CD4-positive, alpha-beta memory T cell (primary cell): ENCODE measurements around the gene PLK2. TPM values are rescaled to one million over a fixed set of nuclear protein-coding genes. Genes with fewer than 3 reads are reported as not detected.

ENCODE experiments used
- CTCF ChIA-PET: fragments of 350-600 bp; sonication (Branson Sonifier 250); formaldehyde crosslinking; loops from one replicate; lab custom pipeline; 2021; ENCODE audit warnings: inconsistent platforms; ENCODE audit not compliant: partially characterized antibody; lab: Charles Lee
- POLR2A ChIA-PET: fragments of 350-600 bp; sonication (Branson Sonifier 250); formaldehyde crosslinking; loops from one replicate; lab custom pipeline; 2021; ENCODE audit not compliant: partially characterized antibody; lab: Charles Lee
- DNase-seq, 5 donors: peaks; one replicate each; pipeline versions ENCODE4 v3.0.0 to v3.0.0-alpha.2; 2020 to 2022; ENCODE audit warnings: mixed read lengths in 1 of 5
- H3K27ac ChIP-seq: one replicate; pipeline ENCODE4 v1.7.0; 2013; ENCODE audit warnings: low read depth, low read length
- H3K27me3 ChIP-seq: 2 replicates; pipeline ENCODE4 v1.7.0; 2013; ENCODE audit warnings: mild to moderate bottlenecking, low read length, moderate library complexity; ENCODE audit not compliant: insufficient read depth
- H3K36me3 ChIP-seq: 2 replicates; pipeline ENCODE4 v1.7.0; 2013; ENCODE audit warnings: mild to moderate bottlenecking, low read length, moderate library complexity; ENCODE audit not compliant: insufficient read depth
- H3K4me1 ChIP-seq: 2 replicates; pipeline ENCODE4 v1.7.0; 2013; ENCODE audit warnings: mild to moderate bottlenecking, low read length, moderate library complexity; ENCODE audit not compliant: insufficient read depth
- H3K4me3 ChIP-seq, 2 donors: one replicate each; pipeline ENCODE4 v1.7.0; 2013; ENCODE audit warnings: low read length in 2 of 2, mild to moderate bottlenecking in 1 of 2
- H3K9me3 ChIP-seq, 2 donors: one replicate each; pipeline ENCODE4 v1.7.0; 2013; ENCODE audit warnings: low read length in 2 of 2, control low read depth in 1 of 2; ENCODE audit not compliant: control insufficient read depth in 1 of 2
- H3K27ac Mint-ChIP-seq, 7 donors: one replicate each; pipeline ENCODE4 v1.8.0; 2020 to 2021; ENCODE audit warnings: mixed read lengths in 7 of 7, mild to moderate bottlenecking in 6 of 7, inconsistent platforms in 3 of 7, moderate library complexity in 3 of 7
- H3K27me3 Mint-ChIP-seq, 2 donors: one replicate each; pipeline ENCODE4 v1.8.0; 2020 to 2021; ENCODE audit warnings: mixed read lengths in 2 of 2
- H3K36me3 Mint-ChIP-seq, 2 donors: one replicate each; pipeline ENCODE4 v1.8.0; 2020 to 2021; ENCODE audit warnings: mixed read lengths in 2 of 2, inconsistent platforms in 1 of 2, mild to moderate bottlenecking in 1 of 2
- H3K4me1 Mint-ChIP-seq, 4 donors: one replicate each; pipeline ENCODE4 v1.8.0; 2020 to 2021; ENCODE audit warnings: mixed read lengths in 4 of 4, mild to moderate bottlenecking in 1 of 4
- H3K4me3 Mint-ChIP-seq, 8 donors: one replicate each; pipeline ENCODE4 v1.8.0; 2020 to 2021; ENCODE audit warnings: mixed read lengths in 8 of 8, mild to moderate bottlenecking in 7 of 8, moderate library complexity in 6 of 8, inconsistent platforms in 3 of 8
- H3K9me3 Mint-ChIP-seq, 8 donors: one replicate each; pipeline ENCODE4 v1.8.0; 2020 to 2021; ENCODE audit warnings: mixed read lengths in 8 of 8, mild to moderate bottlenecking in 5 of 8, inconsistent platforms in 3 of 8, moderate library complexity in 1 of 8
- intact Hi-C: fragments of 100-400 bp; cut with micrococcal nuclease; formaldehyde crosslinking; loops from one replicate; pipeline ENCODE4 v1.15.1; 2023
- polyA plus RNA-seq, 2 donors: library from polyadenylated mRNA; unstranded; fragments of 300-500 nt; fragmentation: Illumina TruSeq; gene quantifications; one replicate each; pipeline ENCODE4 v1.2.3, GENCODE V29; 2021
- total RNA-seq, 2 experiments: library from RNA; stranded (reverse); gene quantifications; one replicate each; pipeline ENCODE4 v1.2.3, GENCODE V29; 2021

The PLK2 gene
- total and polyA plus RNA-seq, 4 experiments from 2014 or later: 2.2 to 8.2 (median 6.4) TPM

GRCh38 chr5:58501778-58502417 is 42.0 kb upstream of the PLK2 start:
- POLR2A ChIA-PET: no interaction called here
- H3K4me3 Mint-ChIP-seq: no peak overlapping the region
- H3K36me3 Mint-ChIP-seq: no peaks in the 10 kb centered on the region
- DNase-seq: no peak
- no peak overlapping the region for H3K4me3 ChIP-seq
- intact Hi-C loops: no loop called here
- peaks cover 0 to 3% (median 0%) of the 10 kb centered on the region in 8 donors for H3K9me3 Mint-ChIP-seq
- no peaks in the 10 kb centered on the region for H3K4me1 ChIP-seq
- no peaks in the 10 kb centered on the region for H3K27me3 ChIP-seq
- CTCF ChIA-PET: no interaction called here
- no peak overlapping the region for H3K27ac ChIP-seq
- no peak overlapping the region for H3K27ac Mint-ChIP-seq
- H3K4me1 Mint-ChIP-seq: peaks cover 0 to 5% (median 3%) of the 10 kb centered on the region in 4 donors
- peaks cover 14 to 20% of the 10 kb centered on the region in 2 donors for H3K27me3 Mint-ChIP-seq
- H3K36me3 ChIP-seq: no peaks in the 10 kb centered on the region
- no peaks in the 10 kb centered on the region for H3K9me3 ChIP-seq

- ChIA-PET POLR2A (no interaction called here), CTCF (no interaction called here)
- no peak for DNase-seq
- intact Hi-C loops: no loop called here
- Mint-ChIP-seq H3K27ac (no peak overlapping the region), H3K36me3 (no peaks in the 10 kb centered on the region), H3K4me3 (no peak overlapping the region), H3K9me3 (peaks cover 0 to 3% (median 0%) of the 10 kb centered on the region in 8 donors), H3K27me3 (peaks cover 7 to 18% of the 10 kb centered on the region in 2 donors), H3K4me1 (peaks cover 0 to 5% (median 3%) of the 10 kb centered on the region in 4 donors)
- H3K27ac ChIP-seq: no peak overlapping the region
- no peaks in the 10 kb centered on the region for H3K36me3 ChIP-seq
- H3K4me3 ChIP-seq: no peak overlapping the region
- H3K9me3 ChIP-seq: no peaks in the 10 kb centered on the region
- no peaks in the 10 kb centered on the region for H3K27me3 ChIP-seq
- H3K4me1 ChIP-seq: no peaks in the 10 kb centered on the region
These were observed 40.1 kb upstream of the PLK2 start for GRCh38 chr5:58499941-58500340.

- Histone ChIP-seq H3K4me3 (no peak overlapping the region), H3K27me3 (no peaks in the 10 kb centered on the region), H3K27ac (no peak overlapping the region), H3K36me3 (no peaks in the 10 kb centered on the region), H3K9me3 (no peaks in the 10 kb centered on the region), H3K4me1 (no peaks in the 10 kb centered on the region)
- H3K27ac Mint-ChIP-seq: no peak overlapping the region
- H3K27me3 Mint-ChIP-seq: peaks cover 7 to 14% of the 10 kb centered on the region in 2 donors
- H3K9me3 Mint-ChIP-seq: peaks cover 0 to 3% (median 0%) of the 10 kb centered on the region in 8 donors
- peaks cover 0 to 5% (median 3%) of the 10 kb centered on the region in 4 donors for H3K4me1 Mint-ChIP-seq
- intact Hi-C loops: no loop called here
- DNase-seq: no peak
- POLR2A ChIA-PET: no interaction called here
- no peak overlapping the region for H3K4me3 Mint-ChIP-seq
- CTCF ChIA-PET: no interaction called here
- H3K36me3 Mint-ChIP-seq: no peaks in the 10 kb centered on the region
These were observed 39.3 kb upstream of the PLK2 start for GRCh38 chr5:58499231-58499630.

- H3K4me3 ChIP-seq: no peak overlapping the region
- no peak for DNase-seq
- no peak overlapping the region for H3K4me3 Mint-ChIP-seq
- no peaks in the 10 kb centered on the region for H3K36me3 Mint-ChIP-seq
- ChIA-PET POLR2A (no interaction called here), CTCF (interaction anchor here (0.6 to 0.7 kb wide), 2 partner anchors 10 to 784 kb away, joined by 3 read pairs; no protein-coding TSS in a partner anchor)
- H3K36me3 ChIP-seq: no peaks in the 10 kb centered on the region
- no peak overlapping the region for H3K27ac ChIP-seq
- peaks cover 0 to 3% (median 0%) of the 10 kb centered on the region in 8 donors for H3K9me3 Mint-ChIP-seq
- no peaks in the 10 kb centered on the region for H3K4me1 ChIP-seq
- H3K9me3 ChIP-seq: no peaks in the 10 kb centered on the region
- H3K27me3 Mint-ChIP-seq: peaks cover 7 to 14% of the 10 kb centered on the region in 2 donors
- no peaks in the 10 kb centered on the region for H3K27me3 ChIP-seq
- peaks cover 0 to 5% (median 3%) of the 10 kb centered on the region in 4 donors for H3K4me1 Mint-ChIP-seq
- H3K27ac Mint-ChIP-seq: no peak overlapping the region
- intact Hi-C loops: no loop called here
These were observed 38.6 kb upstream of the PLK2 start for GRCh38 chr5:58498340-58498942.

- Mint-ChIP-seq H3K9me3 (peaks cover 0 to 3% (median 0%) of the 10 kb centered on the region in 8 donors), H3K27me3 (peaks cover 6 to 12% of the 10 kb centered on the region in 2 donors), H3K27ac (no peak overlapping the region), H3K36me3 (no peaks in the 10 kb centered on the region), H3K4me1 (peaks cover 0 to 5% (median 3%) of the 10 kb centered on the region in 4 donors), H3K4me3 (no peak overlapping the region)
- no peaks in the 10 kb centered on the region for H3K27me3 ChIP-seq
- no peak for DNase-seq
- no peak overlapping the region for H3K4me3 ChIP-seq
- H3K27ac ChIP-seq: no peak overlapping the region
- no peaks in the 10 kb centered on the region for H3K9me3 ChIP-seq
- H3K4me1 ChIP-seq: no peaks in the 10 kb centered on the region
- H3K36me3 ChIP-seq: no peaks in the 10 kb centered on the region
- intact Hi-C loops: no loop called here
- POLR2A ChIA-PET: no interaction called here
- CTCF ChIA-PET: interaction anchor here (0.6 to 0.7 kb wide), 2 partner anchors 9 to 784 kb away, joined by 3 read pairs; no protein-coding TSS in a partner anchor
These were observed 38.0 kb upstream of the PLK2 start for GRCh38 chr5:58497921-58498320.

- Mint-ChIP-seq H3K27ac (no peak overlapping the region), H3K4me1 (peaks cover 0 to 5% (median 3%) of the 10 kb centered on the region in 4 donors), H3K27me3 (peaks cover 1 to 7% of the 10 kb centered on the region in 2 donors), H3K4me3 (no peak overlapping the region), H3K9me3 (peaks cover 0 to 1% (median 0%) of the 10 kb centered on the region in 8 donors), H3K36me3 (no peaks in the 10 kb centered on the region)
- Histone ChIP-seq H3K27me3 (no peaks in the 10 kb centered on the region), H3K4me1 (no peaks in the 10 kb centered on the region), H3K36me3 (no peaks in the 10 kb centered on the region), H3K27ac (no peak overlapping the region), H3K4me3 (no peak overlapping the region), H3K9me3 (no peaks in the 10 kb centered on the region)
- DNase-seq: no peak
- CTCF ChIA-PET: no interaction called here
- intact Hi-C loops: no loop called here
- POLR2A ChIA-PET: no interaction called here
These were observed 37.5 kb upstream of the PLK2 start for GRCh38 chr5:58497386-58497785.

GRCh38 chr5:58496488-58496887 is 36.6 kb upstream of the PLK2 start:
- Histone ChIP-seq H3K4me1 (no peaks in the 10 kb centered on the region), H3K36me3 (no peaks in the 10 kb centered on the region), H3K27ac (no peak overlapping the region), H3K4me3 (no peak overlapping the region), H3K9me3 (no peaks in the 10 kb centered on the region), H3K27me3 (no peaks in the 10 kb centered on the region)
- H3K27ac Mint-ChIP-seq: no peak overlapping the region
- H3K36me3 Mint-ChIP-seq: no peaks in the 10 kb centered on the region
- peaks cover 0 to 1% (median 0%) of the 10 kb centered on the region in 8 donors for H3K9me3 Mint-ChIP-seq
- CTCF ChIA-PET: no interaction called here
- POLR2A ChIA-PET: no interaction called here
- H3K4me3 Mint-ChIP-seq: no peak overlapping the region
- H3K27me3 Mint-ChIP-seq: peaks cover 0 to 6% of the 10 kb centered on the region in 2 donors
- peaks cover 0 to 5% (median 3%) of the 10 kb centered on the region in 4 donors for H3K4me1 Mint-ChIP-seq
- no peak for DNase-seq
- intact Hi-C loops: no loop called here
